Measurements from ENCODE around the gene OCRL. TPM values are rescaled to one million over a fixed set of nuclear protein-coding genes. Genes with fewer than 3 reads are reported as not detected.

Gene OCRL
- total and polyA plus RNA-seq, 2 experiments from 2014 or later: 3.9 to 16.5 TPM

- TF ChIP-seq ZNF462 (CRISPR knock-in tag; IDR thresholded peaks at IDR 0.05) (no peak), ZNF331 (CRISPR knock-in tag; IDR thresholded peaks at IDR 0.05; ENCODE audit: low read depth) (no peak), CREB1 (CRISPR knock-in tag; IDR thresholded peaks at IDR 0.05; ENCODE audit: low read depth) (no peak), POLR2AphosphoS5 (IDR thresholded peaks at IDR 0.05; ENCODE audit: low read depth) (no peak)
Measured at GRCh38 chrX:129618997-129619396, 78.9 kb downstream of the OCRL start (continued).

GRCh38 chrX:129622757-129623301, 82.8 kb downstream of the OCRL start:
- Histone ChIP-seq H2AFZ (no peak overlapping the region), H3K9me2 (ENCODE audit: insufficient read depth) (no peaks in the 10 kb centered on the region), H3F3A (replicated peaks; ENCODE audit: low read depth) (no peaks in the 10 kb centered on the region), H3K27me3 (ENCODE audit: insufficient read depth) (no peaks in the 10 kb centered on the region), H3K4me2 (no peak overlapping the region), H3K79me2 (replicated peaks; ENCODE audit: insufficient read depth) (no peaks in the 10 kb centered on the region), H3K4me3 (no peak overlapping the region), H3K36me3 (ENCODE audit: insufficient read depth) (no peaks in the 10 kb centered on the region), H3K4me1 (ENCODE audit: insufficient read depth) (no peaks in the 10 kb centered on the region), H3K27ac (ENCODE audit: low read depth) (no peak overlapping the region), H4K20me1 (replicated peaks; ENCODE audit: insufficient read depth) (no peaks in the 10 kb centered on the region)
- H3K27me3 Mint-ChIP-seq (ENCODE audit: insufficient read depth, low read depth, poor library complexity): peaks cover 8% of the 10 kb centered on the region
- ATAC-seq: peak; percentile 34
- no peak overlapping the region for H3K27ac Mint-ChIP-seq
- DNase-seq (ENCODE audit: low spot score): peak; percentile 42
- H3K36me3 Mint-ChIP-seq (ENCODE audit: low read depth): no peaks in the 10 kb centered on the region
- no peak overlapping the region for H3K4me3 Mint-ChIP-seq
- no peaks in the 10 kb centered on the region for H3K9me3 Mint-ChIP-seq
- TF ChIP-seq STAT1 (IDR thresholded peaks at IDR 0.05; ENCODE audit: unreplicated experiment): no peak
- peaks cover 2% of the 10 kb centered on the region; the same call in 1 of the 3 replicates for H3K4me1 Mint-ChIP-seq
